H1 (cell line): Measurements from ENCODE around the gene KRTAP10-5. TPM values are rescaled to one million over a fixed set of nuclear protein-coding genes. Genes with fewer than 3 reads are reported as not detected.

Experiments used
- CTCF ChIP-seq, 3 experiments: IDR thresholded peaks; 1 replicate in 2 of 3; 2 replicates in 1 of 3; pipeline versions ENCODE4 v1.5.1 to v1.6.1; 2011; ENCODE audit warnings: low read length in 3 of 3, mild to moderate bottlenecking in 3 of 3, inconsistent platforms in 2 of 3, low read depth in 1 of 3, moderate library complexity in 1 of 3; ENCODE audit not compliant: insufficient read depth in 1 of 3; ENCODE audit errors: control extremely low read depth in 1 of 3
- JUN ChIP-seq: IDR thresholded peaks from 2 replicates; pipeline ENCODE4 v1.6.1; 2011; ENCODE audit warnings: low read depth, mild to moderate bottlenecking, improper control_type of control experiment, low read length
- KDM1A ChIP-seq: fragments of 200-600, 300-600 bp; sonication (generic); IDR thresholded peaks from 2 replicates; pipeline ENCODE4 v1.7.1; 2016; ENCODE audit warnings: mild to moderate bottlenecking, low read length, borderline replicate concordance
- RXRA ChIP-seq: IDR thresholded peaks from 2 replicates; pipeline ENCODE4 v1.6.1; 2011; ENCODE audit warnings: low read depth, mild to moderate bottlenecking, low read length, moderate library complexity; ENCODE audit not compliant: insufficient read depth
- SAP30 ChIP-seq: fragments of 300-600 bp; sonication (generic); IDR thresholded peaks from 2 replicates; pipeline ENCODE4 v1.7.1; 2012; ENCODE audit warnings: low read length, moderate library complexity, mild to moderate bottlenecking, inconsistent platforms; ENCODE audit not compliant: insufficient read depth, insufficient replicate concordance
- SIN3A ChIP-seq, 2 experiments: IDR thresholded peaks in 1 of 2; conservative IDR thresholded peaks in 1 of 2; 2 replicates each; pipeline ENCODE4 v1.6.1; 2011 to 2012; ENCODE audit warnings: low read length in 2 of 2, improper control_type of control experiment in 1 of 2, low read depth in 1 of 2, mild to moderate bottlenecking in 1 of 2
- TAF1 ChIP-seq: IDR thresholded peaks from 2 replicates; pipeline ENCODE4 v1.6.1; 2011; ENCODE audit warnings: mild to moderate bottlenecking, low read depth, low read length
- TEAD4 ChIP-seq: IDR thresholded peaks from 2 replicates; pipeline ENCODE4 v1.6.1; 2012; ENCODE audit warnings: low read depth, low read length, inconsistent platforms, mixed read lengths
- polyA plus RNA-seq, 7 experiments: library from polyadenylated mRNA; depleted of rRNA in 3 of 7; stranded (reverse) in 5 of 7; unstranded in 2 of 7; fragments of >200 nt in 5 of 7; fragments of 200-250 nt in 2 of 7; gene quantifications; 1 replicate in 5 of 7; 2 replicates in 1 of 7; 4 replicates in 1 of 7; pipeline versions ENCODE4 v1.2.1 to v1.2.3, GENCODE V29; 2011 to 2013; ENCODE audit warnings: missing spikeins in 2 of 7, mixed read lengths in 2 of 7
- total RNA-seq: library from RNA; stranded (reverse); fragmentation: NEBNext Ultra II Directional; extraction: Animal tissue kit (Norgen Biotek cat#: 25700); gene quantifications from 2 replicates; pipeline ENCODE4 v1.2.1, GENCODE V29; 2021
- TF ChIP-seq, protein P1 (sequence below): fragments of 300-600 bp; sonication (generic); IDR thresholded peaks from 2 replicates; pipeline ENCODE4 v1.7.1; 2012; ENCODE audit warnings: low read length, moderate library complexity, mild to moderate bottlenecking, inconsistent platforms; ENCODE audit not compliant: insufficient replicate concordance

Gene KRTAP10-5
- total and polyA plus RNA-seq, 2 of the 8 experiments (the other 6 are each of a cell fraction or from before 2014, with no cell fraction given): 0.09 TPM; not detected in 1

DNA sequence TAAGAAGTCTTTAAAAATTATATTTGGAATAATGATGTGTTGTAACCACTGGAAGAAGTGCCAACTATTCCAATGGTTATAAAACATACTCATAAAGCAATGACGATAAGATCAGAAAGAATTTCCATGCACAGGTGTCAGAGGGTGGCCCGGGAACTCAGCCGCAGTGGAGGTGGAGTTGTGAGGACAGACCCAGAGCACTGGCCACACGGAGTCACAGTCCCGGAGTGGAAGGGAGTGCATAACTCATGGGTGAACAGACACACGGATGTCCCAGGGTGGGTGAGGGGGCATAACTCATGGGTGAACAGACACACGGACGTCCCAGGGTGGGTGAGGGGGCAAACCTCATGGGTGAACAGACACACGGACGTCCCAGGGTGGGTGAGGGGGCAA, 4.4 kb downstream of the KRTAP10-5 start (continued):
- TF ChIP-seq, protein P1, sequence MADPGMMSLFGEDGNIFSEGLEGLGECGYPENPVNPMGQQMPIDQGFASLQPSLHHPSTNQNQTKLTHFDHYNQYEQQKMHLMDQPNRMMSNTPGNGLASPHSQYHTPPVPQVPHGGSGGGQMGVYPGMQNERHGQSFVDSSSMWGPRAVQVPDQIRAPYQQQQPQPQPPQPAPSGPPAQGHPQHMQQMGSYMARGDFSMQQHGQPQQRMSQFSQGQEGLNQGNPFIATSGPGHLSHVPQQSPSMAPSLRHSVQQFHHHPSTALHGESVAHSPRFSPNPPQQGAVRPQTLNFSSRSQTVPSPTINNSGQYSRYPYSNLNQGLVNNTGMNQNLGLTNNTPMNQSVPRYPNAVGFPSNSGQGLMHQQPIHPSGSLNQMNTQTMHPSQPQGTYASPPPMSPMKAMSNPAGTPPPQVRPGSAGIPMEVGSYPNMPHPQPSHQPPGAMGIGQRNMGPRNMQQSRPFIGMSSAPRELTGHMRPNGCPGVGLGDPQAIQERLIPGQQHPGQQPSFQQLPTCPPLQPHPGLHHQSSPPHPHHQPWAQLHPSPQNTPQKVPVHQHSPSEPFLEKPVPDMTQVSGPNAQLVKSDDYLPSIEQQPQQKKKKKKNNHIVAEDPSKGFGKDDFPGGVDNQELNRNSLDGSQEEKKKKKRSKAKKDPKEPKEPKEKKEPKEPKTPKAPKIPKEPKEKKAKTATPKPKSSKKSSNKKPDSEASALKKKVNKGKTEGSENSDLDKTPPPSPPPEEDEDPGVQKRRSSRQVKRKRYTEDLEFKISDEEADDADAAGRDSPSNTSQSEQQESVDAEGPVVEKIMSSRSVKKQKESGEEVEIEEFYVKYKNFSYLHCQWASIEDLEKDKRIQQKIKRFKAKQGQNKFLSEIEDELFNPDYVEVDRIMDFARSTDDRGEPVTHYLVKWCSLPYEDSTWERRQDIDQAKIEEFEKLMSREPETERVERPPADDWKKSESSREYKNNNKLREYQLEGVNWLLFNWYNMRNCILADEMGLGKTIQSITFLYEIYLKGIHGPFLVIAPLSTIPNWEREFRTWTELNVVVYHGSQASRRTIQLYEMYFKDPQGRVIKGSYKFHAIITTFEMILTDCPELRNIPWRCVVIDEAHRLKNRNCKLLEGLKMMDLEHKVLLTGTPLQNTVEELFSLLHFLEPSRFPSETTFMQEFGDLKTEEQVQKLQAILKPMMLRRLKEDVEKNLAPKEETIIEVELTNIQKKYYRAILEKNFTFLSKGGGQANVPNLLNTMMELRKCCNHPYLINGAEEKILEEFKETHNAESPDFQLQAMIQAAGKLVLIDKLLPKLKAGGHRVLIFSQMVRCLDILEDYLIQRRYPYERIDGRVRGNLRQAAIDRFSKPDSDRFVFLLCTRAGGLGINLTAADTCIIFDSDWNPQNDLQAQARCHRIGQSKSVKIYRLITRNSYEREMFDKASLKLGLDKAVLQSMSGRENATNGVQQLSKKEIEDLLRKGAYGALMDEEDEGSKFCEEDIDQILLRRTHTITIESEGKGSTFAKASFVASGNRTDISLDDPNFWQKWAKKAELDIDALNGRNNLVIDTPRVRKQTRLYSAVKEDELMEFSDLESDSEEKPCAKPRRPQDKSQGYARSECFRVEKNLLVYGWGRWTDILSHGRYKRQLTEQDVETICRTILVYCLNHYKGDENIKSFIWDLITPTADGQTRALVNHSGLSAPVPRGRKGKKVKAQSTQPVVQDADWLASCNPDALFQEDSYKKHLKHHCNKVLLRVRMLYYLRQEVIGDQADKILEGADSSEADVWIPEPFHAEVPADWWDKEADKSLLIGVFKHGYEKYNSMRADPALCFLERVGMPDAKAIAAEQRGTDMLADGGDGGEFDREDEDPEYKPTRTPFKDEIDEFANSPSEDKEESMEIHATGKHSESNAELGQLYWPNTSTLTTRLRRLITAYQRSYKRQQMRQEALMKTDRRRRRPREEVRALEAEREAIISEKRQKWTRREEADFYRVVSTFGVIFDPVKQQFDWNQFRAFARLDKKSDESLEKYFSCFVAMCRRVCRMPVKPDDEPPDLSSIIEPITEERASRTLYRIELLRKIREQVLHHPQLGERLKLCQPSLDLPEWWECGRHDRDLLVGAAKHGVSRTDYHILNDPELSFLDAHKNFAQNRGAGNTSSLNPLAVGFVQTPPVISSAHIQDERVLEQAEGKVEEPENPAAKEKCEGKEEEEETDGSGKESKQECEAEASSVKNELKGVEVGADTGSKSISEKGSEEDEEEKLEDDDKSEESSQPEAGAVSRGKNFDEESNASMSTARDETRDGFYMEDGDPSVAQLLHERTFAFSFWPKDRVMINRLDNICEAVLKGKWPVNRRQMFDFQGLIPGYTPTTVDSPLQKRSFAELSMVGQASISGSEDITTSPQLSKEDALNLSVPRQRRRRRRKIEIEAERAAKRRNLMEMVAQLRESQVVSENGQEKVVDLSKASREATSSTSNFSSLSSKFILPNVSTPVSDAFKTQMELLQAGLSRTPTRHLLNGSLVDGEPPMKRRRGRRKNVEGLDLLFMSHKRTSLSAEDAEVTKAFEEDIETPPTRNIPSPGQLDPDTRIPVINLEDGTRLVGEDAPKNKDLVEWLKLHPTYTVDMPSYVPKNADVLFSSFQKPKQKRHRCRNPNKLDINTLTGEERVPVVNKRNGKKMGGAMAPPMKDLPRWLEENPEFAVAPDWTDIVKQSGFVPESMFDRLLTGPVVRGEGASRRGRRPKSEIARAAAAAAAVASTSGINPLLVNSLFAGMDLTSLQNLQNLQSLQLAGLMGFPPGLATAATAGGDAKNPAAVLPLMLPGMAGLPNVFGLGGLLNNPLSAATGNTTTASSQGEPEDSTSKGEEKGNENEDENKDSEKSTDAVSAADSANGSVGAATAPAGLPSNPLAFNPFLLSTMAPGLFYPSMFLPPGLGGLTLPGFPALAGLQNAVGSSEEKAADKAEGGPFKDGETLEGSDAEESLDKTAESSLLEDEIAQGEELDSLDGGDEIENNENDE: no peak
- TF ChIP-seq CTCF (IDR thresholded peaks at IDR 0.05; ENCODE audit: control extremely low read depth in 1 of 3, insufficient read depth in 1 of 3, low read depth in 1 of 3, low read length in 3 of 3) (no peak), JUN (no peak), RXRA (no peak), KDM1A (no peak), SAP30 (no peak), TAF1 (no peak), TEAD4 (no peak), SIN3A (conservative IDR thresholded peaks at IDR 0.05 in 1 of 2, IDR thresholded peaks at IDR 0.05 in 1 of 2; ENCODE audit: low read depth in 1 of 2, low read length in 2 of 2) (no peak)
